HFFc6 (cell line): ENCODE results near the gene KRT32. TPM values are rescaled to one million over a fixed set of nuclear protein-coding genes. Genes with fewer than 3 reads are reported as not detected.

Experiments
- DNase-seq: peaks from one replicate; pipeline ENCODE4 v3.0.0-alpha.2; 2018
- H3K27ac Mint-ChIP-seq: 2 replicates; pipeline ENCODE4 v1.8.0; 2020; ENCODE audit warnings: mild to moderate bottlenecking, mixed read lengths
- H3K27me3 Mint-ChIP-seq: 2 replicates; pipeline ENCODE4 v1.8.0; 2021; ENCODE audit warnings: mild to moderate bottlenecking, moderate library complexity, mixed read lengths; ENCODE audit not compliant: insufficient read depth
- H3K36me3 Mint-ChIP-seq: 2 replicates; pipeline ENCODE4 v1.8.0; 2021; ENCODE audit warnings: low read depth, mixed read lengths
- H3K4me1 Mint-ChIP-seq: 2 replicates; pipeline ENCODE4 v1.8.0; 2020; ENCODE audit warnings: low read depth, mixed read lengths
- H3K4me3 Mint-ChIP-seq: 2 replicates; pipeline ENCODE4 v1.8.0; 2020; ENCODE audit warnings: mild to moderate bottlenecking, moderate library complexity, mixed read lengths
- H3K9me3 Mint-ChIP-seq: 2 replicates; pipeline ENCODE4 v1.8.0; 2020; ENCODE audit warnings: mild to moderate bottlenecking, mixed read lengths
- total RNA-seq, 6 experiments: library from RNA; stranded (reverse); fragmentation: NEBNext Ultra II Directional; extraction: Animal tissue kit (Norgen Biotek cat#: 25700); gene quantifications; 2 replicates in 1 of 6; 3 replicates in 5 of 6; pipeline ENCODE4 v1.2.3, GENCODE V29; 2021
- TF ChIP-seq, protein P1 (sequence below): fragments of 200-600 bp; sonication (generic); IDR thresholded peaks from 2 replicates; pipeline ENCODE4 v1.5.0; 2021; ENCODE audit warnings: antibody characterized with exemption, mild to moderate bottlenecking

Gene KRT32
- total RNA-seq, 6 experiments from 2014 or later: 0.14 TPM; not detected in 4

DNA sequence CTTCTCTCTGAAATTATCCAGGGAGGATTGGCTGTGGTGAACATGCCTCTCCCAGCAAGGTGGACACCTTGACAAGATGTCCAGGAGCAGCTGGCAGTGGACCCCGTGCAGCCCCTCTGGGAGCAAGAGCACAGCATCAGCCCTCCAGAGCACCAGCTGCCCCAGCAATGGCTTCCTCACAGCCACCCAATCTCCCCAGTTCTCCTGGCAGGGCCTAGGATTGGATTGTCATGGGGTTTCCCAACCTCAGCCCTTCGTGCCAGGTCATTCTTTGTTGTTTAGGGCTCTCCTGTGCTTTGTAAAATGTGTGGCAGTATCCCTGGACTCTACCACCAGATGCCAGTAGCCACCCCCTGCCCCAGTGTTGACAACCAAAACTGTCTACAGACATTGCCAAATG lies 24.3 kb upstream of the KRT32 start:
- TF ChIP-seq, protein P1, sequence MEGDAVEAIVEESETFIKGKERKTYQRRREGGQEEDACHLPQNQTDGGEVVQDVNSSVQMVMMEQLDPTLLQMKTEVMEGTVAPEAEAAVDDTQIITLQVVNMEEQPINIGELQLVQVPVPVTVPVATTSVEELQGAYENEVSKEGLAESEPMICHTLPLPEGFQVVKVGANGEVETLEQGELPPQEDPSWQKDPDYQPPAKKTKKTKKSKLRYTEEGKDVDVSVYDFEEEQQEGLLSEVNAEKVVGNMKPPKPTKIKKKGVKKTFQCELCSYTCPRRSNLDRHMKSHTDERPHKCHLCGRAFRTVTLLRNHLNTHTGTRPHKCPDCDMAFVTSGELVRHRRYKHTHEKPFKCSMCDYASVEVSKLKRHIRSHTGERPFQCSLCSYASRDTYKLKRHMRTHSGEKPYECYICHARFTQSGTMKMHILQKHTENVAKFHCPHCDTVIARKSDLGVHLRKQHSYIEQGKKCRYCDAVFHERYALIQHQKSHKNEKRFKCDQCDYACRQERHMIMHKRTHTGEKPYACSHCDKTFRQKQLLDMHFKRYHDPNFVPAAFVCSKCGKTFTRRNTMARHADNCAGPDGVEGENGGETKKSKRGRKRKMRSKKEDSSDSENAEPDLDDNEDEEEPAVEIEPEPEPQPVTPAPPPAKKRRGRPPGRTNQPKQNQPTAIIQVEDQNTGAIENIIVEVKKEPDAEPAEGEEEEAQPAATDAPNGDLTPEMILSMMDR: no peak

GRCh38 chr17:41490000-41490990 lies 23.1 kb upstream of the KRT32 start:
- H3K27ac Mint-ChIP-seq: no peak overlapping the region
- H3K9me3 Mint-ChIP-seq: no peaks in the 10 kb centered on the region
- H3K27me3 Mint-ChIP-seq: peaks cover 3% of the 10 kb centered on the region
- H3K4me3 Mint-ChIP-seq: no peak overlapping the region
- no peak for DNase-seq
- H3K4me1 Mint-ChIP-seq: peaks cover 31% of the 10 kb centered on the region
- no peaks in the 10 kb centered on the region for H3K36me3 Mint-ChIP-seq
- TF ChIP-seq, protein P1: no peak

More for the DNA sequence above, 24.3 kb upstream of the KRT32 start:
- peaks cover 39% of the 10 kb centered on the region for H3K4me1 Mint-ChIP-seq
- peaks cover 3% of the 10 kb centered on the region for H3K27me3 Mint-ChIP-seq
- no peaks in the 10 kb centered on the region for H3K9me3 Mint-ChIP-seq
- no peak overlapping the region for H3K4me3 Mint-ChIP-seq
- no peak overlapping the region for H3K27ac Mint-ChIP-seq
- DNase-seq: no peak
- no peaks in the 10 kb centered on the region for H3K36me3 Mint-ChIP-seq

GRCh38 chr17:41489531-41489930 lies 22.3 kb upstream of the KRT32 start, which contains the start of gene KRT36:
Gene KRT36 (minus strand): TSS chr17:41489910. CDS start chr17:41489864, 46 bp downstream.
- Mint-ChIP-seq H3K9me3 (no peaks in the 10 kb centered on the region), H3K36me3 (no peaks in the 10 kb centered on the region), H3K27ac (no peak within 1 kb of the TSS)

GRCh38 chr17:41486809-41487530 lies 19.8 kb upstream of the KRT32 start:
- DNase-seq: no peak
- Mint-ChIP-seq H3K9me3 (no peaks in the 10 kb centered on the region), H3K4me3 (no peak overlapping the region), H3K27ac (no peak overlapping the region), H3K27me3 (peaks cover 6% of the 10 kb centered on the region), H3K4me1 (peaks cover 24% of the 10 kb centered on the region), H3K36me3 (no peaks in the 10 kb centered on the region)
- TF ChIP-seq, protein P1: peak; percentile 63

More at GRCh38 chr17:41489531-41489930, 22.3 kb upstream of the KRT32 start, which contains the start of gene KRT36:
- H3K4me1 Mint-ChIP-seq: peaks cover 29% of the 10 kb centered on the region
- TF ChIP-seq, protein P1: no peak
- no peak within 1 kb of the TSS for H3K4me3 Mint-ChIP-seq
- peaks cover 3% of the 10 kb centered on the region for H3K27me3 Mint-ChIP-seq
- DNase-seq: no peak

GRCh38 chr17:41486316-41486715 lies 19.1 kb upstream of the KRT32 start:
- H3K4me3 Mint-ChIP-seq: no peak overlapping the region
- H3K9me3 Mint-ChIP-seq: no peaks in the 10 kb centered on the region
- H3K36me3 Mint-ChIP-seq: no peaks in the 10 kb centered on the region
- TF ChIP-seq, protein P1: no peak
- H3K4me1 Mint-ChIP-seq: peaks cover 24% of the 10 kb centered on the region
- no peak overlapping the region for H3K27ac Mint-ChIP-seq
- no peak for DNase-seq
- peaks cover 6% of the 10 kb centered on the region for H3K27me3 Mint-ChIP-seq
